GM12878 (cell line): ENCODE results near the gene WIPF1. TPM values are rescaled to one million over a fixed set of nuclear protein-coding genes. Genes with fewer than 3 reads are reported as not detected.

Experiments
- ATAC-seq: fragments of 200-7000 bp; cut with Tn5 transposase; 3 replicates; pipeline ENCODE4 v1.9.1; 2020; ENCODE audit warnings: mild to moderate bottlenecking, moderate library complexity
- BruUV-seq: library from RNA; stranded (reverse); fragments of 400-500 nt; replicated peaks from 2 replicates; lab custom pipeline; 2021; lab: Mats Ljungman, UMichigan
- CTCF ChIA-PET: fragments of 300-600 bp; sonication (Branson Sonifier 250); formaldehyde crosslinking; extraction: SDS; loops from one replicate; lab custom pipeline; 2021; ENCODE audit warnings: inconsistent platforms; lab: Yijun Ruan, JAX
- POLR2A ChIA-PET: fragments of 350-600 bp; formaldehyde crosslinking; extraction: SDS; loops from one replicate; lab custom pipeline; 2021; ENCODE audit warnings: inconsistent platforms; lab: Charles Lee
- RAD21 ChIA-PET: fragments of 300-600 bp; sonication (Branson Sonifier 250); formaldehyde crosslinking; loops from one replicate; lab custom pipeline; 2023; ENCODE audit warnings: antibody characterized with exemption; ENCODE audit not compliant: unreplicated experiment; lab: Charles Lee
- SMC1A ChIA-PET: fragments of 300-600 bp; sonication (Branson Sonifier 250); formaldehyde crosslinking; loops from one replicate; lab custom pipeline; 2023; ENCODE audit not compliant: unreplicated experiment, uncharacterized antibody; lab: Charles Lee
- DNase-seq: peaks from one replicate; pipeline ENCODE4 v3.0.0-alpha.2; 2011; ENCODE audit warnings: low read depth, low spot score
- FAIRE-seq: peaks from 3 replicates; lab custom pipeline; 2011; peaks lifted over from hg19 to GRCh38; lab: Jason Lieb, UNC
- H2AFZ ChIP-seq: 2 replicates; pipeline ENCODE4 v1.6.0; 2011; ENCODE audit warnings: low read depth, low read length, control low read depth; ENCODE audit not compliant: control insufficient read depth
- H3K27ac ChIP-seq: 2 replicates; pipeline ENCODE4 v1.5.1; 2011; ENCODE audit warnings: control low read depth; ENCODE audit not compliant: control insufficient read depth, insufficient read depth
- H3K27me3 ChIP-seq, 2 experiments: replicated peaks in 1 of 2; 2 replicates each; pipeline versions ENCODE4 v1.6.0 to v1.6.1; 2011; ENCODE audit warnings: low read length in 1 of 2; ENCODE audit not compliant: control insufficient read depth in 2 of 2, insufficient read depth in 2 of 2
- H3K36me3 ChIP-seq, 2 experiments: 2 replicates each; pipeline ENCODE4 v1.5.1; 2011; ENCODE audit warnings: low read length in 1 of 2; ENCODE audit not compliant: control insufficient read depth in 2 of 2, insufficient read depth in 2 of 2
- H3K4me1 ChIP-seq: 2 replicates; pipeline ENCODE4 v1.6.1; 2011; ENCODE audit warnings: mild to moderate bottlenecking, low read length, moderate library complexity, mixed read lengths; ENCODE audit not compliant: control insufficient read depth, insufficient read depth
- H3K4me2 ChIP-seq: 2 replicates; pipeline ENCODE4 v1.6.0; 2011; ENCODE audit warnings: control low read depth; ENCODE audit not compliant: control insufficient read depth, insufficient read depth
- H3K4me3 ChIP-seq: fragments of 200-600 bp; sonication (generic); 2 replicates; pipeline ENCODE4 v1.5.1; 2016
- H3K79me2 ChIP-seq: 2 replicates; pipeline ENCODE4 v1.6.0; 2011; ENCODE audit warnings: low read length; ENCODE audit not compliant: control insufficient read depth, insufficient read depth
- H3K9ac ChIP-seq: 2 replicates; pipeline ENCODE4 v1.8.0; 2011; ENCODE audit warnings: low read length, control low read depth, mixed read lengths; ENCODE audit not compliant: control insufficient read depth, insufficient read depth
- H3K9me3 ChIP-seq: replicated peaks from 3 replicates; pipeline ENCODE4 v1.5.1; 2011; ENCODE audit warnings: mild to moderate bottlenecking, low read length; ENCODE audit not compliant: control insufficient read depth, insufficient read depth
- H4K20me1 ChIP-seq: 2 replicates; pipeline ENCODE4 v1.6.0; 2011; ENCODE audit not compliant: control insufficient read depth, insufficient read depth
- BCL3 ChIP-seq: IDR thresholded peaks from 2 replicates; pipeline ENCODE4 v1.6.1; 2011; ENCODE audit warnings: borderline replicate concordance, low read depth, mild to moderate bottlenecking, moderate library complexity, low read length; ENCODE audit not compliant: insufficient read depth, poor library complexity, severe bottlenecking
- POLR2AphosphoS5 ChIP-seq: IDR thresholded peaks from 2 replicates; pipeline ENCODE4 v1.6.1; 2011; ENCODE audit warnings: mild to moderate bottlenecking, low read length, inconsistent platforms
- YY1 ChIP-seq: IDR thresholded peaks from 2 replicates; pipeline ENCODE4 v1.6.1; 2011; ENCODE audit warnings: low read depth, mild to moderate bottlenecking, low read length
- ZNF592 ChIP-seq: fragments of 450-650 bp; IDR thresholded peaks from 2 replicates; pipeline ENCODE4 v1.6.1; 2017; ENCODE audit warnings: mild to moderate bottlenecking, moderate library complexity
- WGBS: methylation state at CpG from one replicate; pipeline ENCODE4 v1.1.6; 2016; ENCODE audit warnings: low lambda C conversion rate; ENCODE audit not compliant: insufficient replicate concordance, insufficient coverage; ENCODE audit errors: missing lambda C conversion rate; 5-methylcytosine and 5-hydroxymethylcytosine counted together
- in situ Hi-C: fragments of 300-500 bp; cut with MboI; formaldehyde crosslinking; loops from 9 replicates; pipeline ENCODE4 v1.14.3; 2018; ENCODE audit warnings: mixed read lengths
- intact Hi-C: fragments of 100-400 bp; cut with micrococcal nuclease; formaldehyde crosslinking; loops from one replicate; pipeline ENCODE4 v1.14.2; 2022; ENCODE audit not compliant: unreplicated experiment
- polyA plus RNA-seq, 11 experiments: library from polyadenylated mRNA; depleted of rRNA in 4 of 11; unstranded in 6 of 11; stranded (reverse) in 5 of 11; fragments of >200 nt; fragmentation: Nextera tagmentation in 4 of 11; fragmentation: Illumina TruSeq in 1 of 11; extraction: Ambion mirVana in 4 of 11; extraction: Trizol in 1 of 11; gene quantifications; 1 replicate in 1 of 11; 2 replicates in 10 of 11; pipeline versions ENCODE4 v1.2.1 to v1.2.3, GENCODE V29; 2011 to 2016; ENCODE audit warnings: inconsistent platforms in 2 of 11, missing spikeins in 2 of 11, low read depth in 1 of 11
- total RNA-seq, 4 experiments: library from RNA; depleted of rRNA in 3 of 4; stranded (reverse); fragments of >200 nt in 3 of 4; fragmentation: Illumina TruSeq in 1 of 4; extraction: Trizol in 1 of 4; gene quantifications; 2 replicates each; pipeline versions ENCODE4 v1.2.1 to v1.2.3, GENCODE V29; 2013 to 2021

The WIPF1 gene
- total and polyA plus RNA-seq, 10 of the 15 experiments (the other 5 are each of a cell fraction or from before 2014, with no cell fraction given): 23.1 to 188 (median 68.9) TPM

- Histone ChIP-seq H3K36me3 (0 out of 4 replicates have a peak, but pooled peaks cover 0 to 5% of the 10 kb centered on the region in 2 experiments), H3K4me3 (no peak overlapping the region), H3K27ac (peak overlapping the region; percentile 89), H3K4me1 (peaks cover 71% of the 10 kb centered on the region), H4K20me1 (no peaks in the 10 kb centered on the region), H3K4me2 (peak overlapping the region; percentile 68), H3K9ac (peak overlapping the region; percentile 70), H3K9me3 (no peaks in the 10 kb centered on the region), H2AFZ (no peak overlapping the region), H3K79me2 (peaks cover 23% of the 10 kb centered on the region), H3K27me3 (no peaks in the 10 kb centered on the region)
- ChIA-PET SMC1A (interaction anchor here (0.6 to 31.8 kb wide), 11 partner anchors 0 to 90 kb away, joined by 3 to 537 read pairs (median 6); partner anchors contain the start of gene WIPF1), CTCF (interaction anchor here (1.2 to 31.2 kb wide), 6 partner anchors 12 to 146 kb away, joined by 3 to 534 read pairs (median 30); partner anchors contain the start of gene WIPF1), RAD21 (interaction anchor here (0.9 to 19.4 kb wide), 7 partner anchors 8 to 116 kb away, joined by 3 to 294 read pairs (median 34); partner anchors contain the start of gene WIPF1), POLR2A (interaction anchor here (0.7 to 10.9 kb wide), 6 partner anchors 8 to 78 kb away, joined by 3 to 246 read pairs (median 20); partner anchors contain the start of gene WIPF1)
- intact Hi-C loops: loop anchor here (2.0 kb wide), 1 partner anchor 74 kb away; no protein-coding TSS in a partner anchor
- WGBS: 91% methylated on average over 4 of the region's 4 CpGs
- DNase-seq: no peak
- in situ Hi-C loops: no loop called here
- TF ChIP-seq POLR2AphosphoS5 (peak; percentile 8; the same call in 1 of the 2 replicates), ZNF592 (peak; percentile 87), BCL3 (no peak), YY1 (no peak)
- TSS peak; percentile 99 for BruUV-seq
- FAIRE-seq: no peak
- no peak for ATAC-seq
Observed at GRCh38 chr2:174609261-174609660, 11.7 kb upstream of the WIPF1 start.
